GM21737 (cell line): ENCODE measurements around the gene PTPRH.
"Not testable (repeated sequence)": the region's sequence is repeated elsewhere in the genome, so short reads cannot be mapped to it uniquely, and the experiment has no call there.

Experiments used
- ATAC-seq: cut with Tn5 transposase; IDR thresholded peaks from one replicate; pipeline ENCODE4 v1.9.1; 2021; ENCODE audit warnings: mild to moderate bottlenecking, moderate library complexity; ENCODE audit not compliant: unreplicated experiment

PTPRH gene

DNA sequence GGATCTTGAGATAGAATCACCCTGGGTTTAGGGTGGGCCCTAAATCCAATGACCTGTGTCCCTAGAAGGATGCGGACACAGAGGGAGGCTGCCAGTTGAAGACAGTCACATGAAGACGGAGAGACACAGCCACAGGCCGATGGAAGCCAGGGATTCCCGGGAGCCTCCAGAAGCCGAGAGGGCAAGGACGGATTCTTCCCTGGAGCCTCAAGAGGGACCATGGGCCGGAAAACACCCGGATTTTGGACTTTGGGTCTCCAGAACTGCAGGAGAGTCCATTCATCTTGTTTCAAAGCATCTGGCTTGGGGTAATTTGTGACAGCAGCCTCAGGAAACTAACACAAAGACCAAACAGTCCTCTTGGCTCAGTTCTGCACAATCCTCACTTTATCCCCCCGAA lies 17.0 kb upstream of the PTPRH start:
- no peak for ATAC-seq

DNA sequence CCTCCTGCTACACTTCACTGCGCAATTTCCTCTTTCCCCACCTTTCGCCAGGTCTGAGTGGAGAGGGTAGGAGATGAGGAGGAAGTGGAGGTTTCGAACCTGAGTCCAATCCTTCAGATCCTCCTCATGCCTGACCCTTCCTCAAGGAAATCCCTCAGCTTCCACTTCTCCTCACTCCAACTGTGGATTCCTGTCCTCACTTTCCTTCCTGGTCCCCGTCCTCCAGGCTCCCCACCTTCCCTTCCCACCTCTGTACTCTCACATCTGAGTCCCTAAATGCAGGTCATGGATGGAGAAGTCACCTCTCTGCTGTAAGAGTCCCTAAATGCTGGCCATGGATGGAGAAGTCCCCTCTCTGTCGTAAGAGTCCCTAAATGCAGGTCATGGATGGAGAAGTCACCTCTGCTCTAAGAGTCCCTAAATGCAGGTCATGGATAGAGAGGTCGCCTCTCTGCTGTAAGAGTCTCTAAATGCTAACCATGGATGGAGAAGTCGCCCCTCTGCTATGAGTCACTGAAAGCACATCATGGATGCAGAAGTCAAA lies 16.2 kb upstream of the PTPRH start:
- ATAC-seq: no peak

DNA sequence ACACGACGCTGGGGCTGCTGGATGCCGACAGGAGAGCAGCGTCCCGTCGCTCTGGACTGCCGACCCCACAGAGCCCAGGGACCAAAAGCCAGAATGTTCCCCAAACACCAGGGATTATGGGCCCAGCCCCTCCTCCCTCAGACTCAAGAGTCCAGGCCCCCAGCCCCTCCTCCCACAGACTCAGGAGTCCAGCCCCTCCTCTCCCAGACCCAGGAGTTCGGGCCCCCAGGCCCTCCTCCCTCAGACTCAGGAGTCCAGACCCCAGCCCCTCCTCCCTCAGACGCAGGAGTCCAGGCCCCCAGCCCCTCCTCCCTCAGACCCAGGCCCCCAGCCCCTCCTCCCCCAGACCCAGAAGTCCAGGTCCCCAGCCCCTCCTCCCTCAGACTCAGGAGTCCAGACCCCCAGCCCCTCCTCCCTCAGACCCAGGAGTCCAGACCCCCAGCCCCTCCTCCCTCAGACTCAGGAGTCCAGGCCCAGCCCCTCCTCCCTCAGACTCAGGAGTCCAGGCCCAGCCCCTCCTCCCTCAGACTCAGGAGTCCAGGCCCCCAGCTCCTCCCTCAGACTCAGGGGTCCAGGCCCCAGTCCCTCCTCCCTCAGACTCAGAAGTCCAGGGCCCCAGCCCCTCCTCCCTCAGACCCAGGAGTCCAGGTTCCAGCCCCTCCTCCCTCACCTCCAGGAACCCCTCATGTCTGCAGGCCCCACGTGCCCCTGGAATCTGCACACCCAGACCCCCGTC lies 15.5 kb upstream of the PTPRH start:
- not testable (repeated sequence) for ATAC-seq

DNA sequence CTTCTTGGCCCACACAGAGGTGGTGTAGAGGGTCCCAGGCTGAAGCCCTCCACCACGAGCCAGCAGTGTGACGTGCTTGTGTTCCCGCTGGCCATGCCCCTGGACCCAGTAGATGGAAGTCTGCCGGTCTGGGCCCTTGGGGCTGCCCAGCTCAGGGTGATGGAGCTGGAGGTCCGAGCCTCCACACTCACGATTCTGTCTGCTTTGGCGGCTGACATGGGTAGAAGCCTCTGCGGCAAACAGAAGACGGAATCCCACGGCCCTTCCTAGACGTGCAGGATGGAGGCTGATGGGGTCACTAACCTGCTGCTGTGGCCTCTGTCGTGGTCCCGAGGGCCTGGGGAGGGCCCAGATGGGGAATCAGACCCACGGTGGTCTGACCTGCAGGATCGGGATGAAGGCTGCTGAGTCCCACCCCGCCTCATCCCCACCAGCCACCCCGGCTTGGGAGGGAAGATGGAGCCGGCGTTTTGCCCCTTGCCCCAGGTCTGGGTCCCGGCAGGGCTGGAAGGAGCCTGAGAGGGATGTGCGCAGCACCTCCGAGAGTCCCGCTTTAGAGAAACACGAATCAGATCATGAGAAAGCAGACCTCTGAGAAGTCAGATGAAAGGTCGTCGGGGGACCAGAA lies 14.9 kb upstream of the PTPRH start:
- no peak for ATAC-seq

DNA sequence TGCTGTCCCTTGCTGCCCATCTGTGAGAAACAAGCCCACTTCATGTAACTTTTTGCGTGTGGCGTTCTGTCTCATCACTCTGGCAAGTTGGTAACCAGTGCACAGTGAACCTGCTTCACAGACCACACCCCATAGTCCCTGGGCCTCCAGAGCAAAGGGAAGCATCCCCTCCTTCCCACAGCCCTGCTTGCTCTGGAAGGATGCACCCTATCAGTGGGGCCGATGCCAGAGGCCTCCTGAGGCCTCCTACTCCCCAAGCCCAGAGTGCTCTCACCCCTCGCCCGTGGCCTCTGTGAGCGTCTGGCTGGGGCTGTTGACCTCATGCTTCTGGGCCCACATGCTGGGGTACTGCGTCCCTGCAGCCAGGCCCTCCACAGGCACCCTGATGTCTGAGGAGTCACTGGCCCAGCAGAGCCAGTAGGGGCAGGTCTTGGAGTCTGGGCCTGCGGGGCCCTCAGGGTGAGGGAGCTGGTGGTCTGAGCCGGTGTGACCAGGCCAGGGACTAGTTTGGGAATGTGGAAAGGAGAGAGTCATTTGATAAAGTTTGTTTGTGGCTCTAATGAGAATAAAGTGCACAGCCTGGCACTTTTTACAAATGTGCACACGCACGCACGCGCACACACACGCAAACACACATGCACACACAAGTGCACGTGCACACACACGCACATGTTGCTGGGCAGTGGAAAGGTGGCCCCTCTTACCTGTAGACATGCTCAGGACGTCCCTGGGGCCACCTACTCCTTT lies 14.2 kb upstream of the PTPRH start:
- ATAC-seq: no peak

DNA sequence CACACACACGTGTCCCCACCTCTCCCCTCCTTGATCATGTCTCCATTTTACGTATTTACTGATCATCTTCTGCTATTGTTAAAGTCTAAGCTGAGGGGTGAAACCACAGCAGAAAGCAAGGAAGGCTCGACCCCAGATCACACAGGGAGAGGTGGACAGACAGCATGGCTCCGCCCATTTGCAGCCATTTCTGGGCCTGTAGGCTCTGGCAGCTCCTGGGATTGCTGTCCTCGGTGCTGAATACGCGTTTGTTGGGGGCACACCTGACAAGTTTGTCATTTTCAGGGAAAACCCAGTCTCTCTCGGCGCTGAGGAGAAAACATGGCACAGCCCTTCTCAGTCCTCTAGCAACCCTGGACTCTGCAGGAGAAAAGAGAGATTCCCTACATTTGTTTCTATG lies 11.2 kb upstream of the PTPRH start:
- no peak for ATAC-seq

DNA sequence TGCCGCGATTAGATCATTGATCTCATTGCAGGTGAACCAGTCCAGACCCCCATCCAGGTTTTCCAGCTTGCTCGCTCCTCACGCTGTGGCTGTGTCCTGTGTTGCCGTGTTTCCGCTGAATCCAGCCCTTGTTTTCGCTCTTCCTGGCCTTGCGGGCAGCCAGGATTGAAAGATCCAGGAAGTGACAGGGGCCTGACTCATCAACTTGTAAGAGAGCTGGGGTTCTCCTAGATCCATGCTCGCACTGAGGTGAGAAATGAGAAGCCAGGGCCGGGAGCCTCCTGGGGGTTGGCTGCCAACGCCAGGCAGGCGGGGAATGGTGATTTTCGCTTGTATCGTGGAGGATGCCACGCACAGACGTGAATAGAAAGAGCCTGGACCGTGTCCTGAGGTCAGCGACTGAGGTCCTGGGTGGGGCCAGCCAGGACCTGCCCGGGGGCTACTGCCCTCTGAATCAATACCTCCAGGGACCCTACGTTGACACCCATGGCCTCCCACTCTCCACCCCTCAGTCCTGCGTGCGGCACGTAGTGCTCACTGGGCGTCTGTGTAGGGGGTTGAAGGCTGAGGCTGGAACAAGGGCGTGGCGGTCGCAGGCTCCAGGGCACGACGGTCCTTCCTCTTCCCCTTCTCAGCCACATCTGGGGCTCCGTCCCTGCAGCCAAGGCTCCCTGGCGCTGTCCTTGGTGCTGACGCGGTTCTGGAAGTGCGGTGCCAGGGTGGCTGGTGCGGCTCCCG lies 7.3 kb upstream of the PTPRH start:
- no peak for ATAC-seq

DNA sequence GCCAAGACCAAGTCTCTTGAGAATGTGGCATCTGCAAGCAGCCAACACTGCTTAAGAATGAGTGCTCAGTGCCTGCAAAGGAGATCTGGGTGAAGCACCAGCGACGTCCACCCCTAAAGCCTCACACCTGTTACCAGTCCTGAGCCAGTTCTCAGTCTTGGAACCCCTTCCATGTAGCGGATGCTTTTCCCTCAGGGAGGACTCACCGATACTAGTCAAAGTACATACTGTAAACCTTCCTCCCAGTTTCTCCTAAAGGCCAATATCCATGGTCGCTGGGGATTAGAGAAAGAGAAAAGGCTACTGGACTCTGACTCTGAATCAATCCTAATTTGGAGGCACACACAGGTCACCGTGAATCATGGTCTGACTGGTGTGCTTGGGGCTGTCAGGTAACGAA lies 4.2 kb upstream of the PTPRH start:
- no peak for ATAC-seq

DNA sequence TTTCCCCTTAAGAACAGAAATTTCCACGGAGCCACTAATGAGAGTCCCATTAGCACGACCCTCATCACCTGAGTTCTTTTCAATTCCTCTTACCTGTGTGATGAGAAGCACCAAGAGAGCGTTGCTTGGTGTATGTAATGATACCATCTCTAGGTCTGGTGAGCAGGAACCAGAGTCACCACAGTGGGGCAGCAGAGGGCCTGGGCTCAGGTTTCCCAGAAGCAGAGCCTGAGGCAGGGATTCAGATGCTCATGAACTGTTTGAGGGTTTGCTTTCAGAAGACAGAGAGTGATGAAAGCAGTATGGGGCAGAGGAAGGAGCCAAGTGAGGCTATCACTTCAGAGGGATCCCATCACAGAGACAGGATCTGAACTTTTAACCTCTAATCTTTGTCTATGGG lies 3.1 kb upstream of the PTPRH start:
- no peak for ATAC-seq

DNA sequence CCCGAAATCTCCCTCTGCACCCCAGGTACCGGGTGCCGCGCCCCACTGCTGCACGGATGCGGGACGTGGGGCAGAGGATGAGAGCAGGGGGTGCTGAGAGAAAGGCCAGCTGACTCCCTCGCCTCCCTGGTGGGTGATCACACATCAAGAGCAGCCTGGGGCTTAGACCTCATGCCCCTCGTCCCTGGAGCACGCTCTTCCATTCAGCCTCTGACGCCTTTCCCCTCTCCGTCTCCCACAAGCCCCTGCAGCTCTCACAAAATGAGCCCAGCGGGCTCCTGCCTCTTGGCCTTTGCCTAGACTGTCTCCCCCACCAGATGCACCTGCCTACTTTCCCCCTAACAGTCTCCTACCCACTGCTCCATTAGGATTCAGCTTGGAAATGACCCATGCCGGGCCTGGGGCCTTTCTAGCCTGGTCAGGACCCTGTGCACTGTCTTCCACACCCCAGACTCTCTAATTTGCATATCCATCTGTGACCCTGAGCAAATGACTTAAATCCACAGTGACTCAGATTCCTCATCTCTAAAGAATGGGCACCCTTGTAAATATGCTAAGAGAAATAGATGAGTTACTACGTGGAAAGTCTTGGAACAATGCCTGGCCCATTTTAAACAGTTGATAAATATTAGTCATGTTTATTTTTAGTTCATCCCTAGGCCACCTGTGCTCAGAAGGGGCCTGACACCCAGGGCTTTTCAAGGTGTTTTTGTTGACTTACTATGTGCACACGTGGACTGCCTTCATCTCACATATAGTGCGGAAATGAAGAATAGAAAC lies 582 bp upstream of the PTPRH start:
- no peak for ATAC-seq

DNA sequence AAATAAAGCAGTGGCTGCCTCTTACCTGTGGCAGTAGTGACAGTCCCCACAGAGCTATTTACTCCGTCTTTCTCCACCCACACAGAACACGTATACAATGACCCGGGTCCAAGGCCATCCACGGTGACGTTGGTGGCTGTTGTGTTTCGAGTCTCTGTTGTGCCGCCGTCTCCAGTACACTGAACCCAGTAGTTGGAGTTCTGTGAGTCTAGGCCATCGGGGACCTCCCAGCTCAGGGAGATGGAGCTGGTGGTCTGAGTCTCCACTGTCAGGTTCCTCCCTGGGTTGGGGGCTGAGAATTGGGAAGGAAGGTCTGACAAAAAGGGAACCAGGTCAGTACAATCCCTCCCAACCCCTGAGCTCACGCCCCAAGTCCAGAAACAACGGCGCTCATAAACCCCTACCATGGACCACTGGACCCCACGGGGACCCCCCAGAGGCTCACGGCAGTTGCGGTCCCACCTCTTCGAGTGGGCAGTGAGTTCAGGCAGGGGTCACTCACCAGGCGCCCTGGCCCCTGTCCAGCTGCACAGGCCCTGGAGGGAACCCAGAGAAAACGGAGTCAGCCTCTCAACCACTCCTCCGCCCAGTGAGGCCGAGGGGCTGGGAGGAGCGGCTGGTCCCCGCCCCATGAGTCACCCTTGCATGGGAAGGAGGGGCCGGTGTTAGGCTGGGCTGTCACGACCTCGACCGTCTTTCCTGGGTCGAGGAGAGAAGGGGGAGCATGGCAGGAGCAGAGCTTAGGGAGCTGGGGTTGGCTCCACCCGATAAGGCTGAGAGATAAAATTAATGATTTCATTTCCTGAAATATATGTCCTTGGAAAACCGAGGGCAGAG lies 2.4 kb downstream of the PTPRH start:
- ATAC-seq: no peak

DNA sequence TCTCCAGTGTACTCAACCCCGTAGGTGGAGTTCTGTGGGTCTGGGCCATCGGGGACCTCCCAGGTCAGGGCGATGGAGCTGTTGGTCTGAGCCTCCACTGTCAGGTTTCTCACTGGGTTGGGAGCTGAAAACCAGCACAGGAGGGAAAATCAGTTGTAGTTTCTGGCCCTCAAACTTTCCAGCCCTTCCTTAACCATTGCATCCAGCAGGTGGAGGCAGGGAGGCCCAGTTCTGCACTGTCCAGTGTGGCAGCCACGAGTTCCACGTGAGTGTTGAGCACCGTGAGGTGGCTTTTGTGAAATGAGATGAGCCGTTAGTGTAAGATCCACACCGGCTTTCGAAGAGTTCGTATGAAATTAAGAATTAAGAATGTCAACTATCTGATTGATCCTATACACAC lies 7.1 kb downstream of the PTPRH start:
- ATAC-seq: not testable (repeated sequence)

DNA sequence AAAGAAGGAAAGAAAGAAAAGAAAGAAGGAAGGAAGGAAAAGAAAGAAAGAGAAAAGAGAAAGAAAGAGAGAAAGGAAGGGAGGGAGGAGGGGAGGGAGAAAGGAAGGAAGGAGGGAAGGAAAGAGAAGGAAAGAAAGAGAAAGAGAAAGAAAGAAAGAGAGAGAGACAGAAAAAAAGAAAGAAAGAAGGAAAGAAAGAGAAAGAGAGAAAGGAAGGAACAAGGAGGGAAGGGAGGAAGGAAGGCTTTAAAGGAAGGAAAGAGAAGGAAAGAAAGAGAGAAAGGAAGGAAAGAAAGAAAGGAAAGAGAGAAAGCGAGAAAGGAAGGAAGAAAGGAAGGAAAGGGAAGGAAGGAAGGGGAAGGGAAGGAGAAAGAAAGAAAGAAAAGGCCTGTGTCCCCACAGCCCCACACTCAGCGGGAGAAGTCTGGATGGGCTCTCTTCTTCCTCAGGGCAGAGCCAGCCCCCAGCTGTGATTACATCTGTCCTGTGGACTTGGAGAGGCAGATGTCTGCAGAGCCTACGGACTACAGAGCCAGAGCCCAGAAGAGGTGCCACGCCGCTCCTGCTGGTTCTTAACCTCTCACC lies 9.6 kb downstream of the PTPRH start:
- no peak for ATAC-seq

DNA sequence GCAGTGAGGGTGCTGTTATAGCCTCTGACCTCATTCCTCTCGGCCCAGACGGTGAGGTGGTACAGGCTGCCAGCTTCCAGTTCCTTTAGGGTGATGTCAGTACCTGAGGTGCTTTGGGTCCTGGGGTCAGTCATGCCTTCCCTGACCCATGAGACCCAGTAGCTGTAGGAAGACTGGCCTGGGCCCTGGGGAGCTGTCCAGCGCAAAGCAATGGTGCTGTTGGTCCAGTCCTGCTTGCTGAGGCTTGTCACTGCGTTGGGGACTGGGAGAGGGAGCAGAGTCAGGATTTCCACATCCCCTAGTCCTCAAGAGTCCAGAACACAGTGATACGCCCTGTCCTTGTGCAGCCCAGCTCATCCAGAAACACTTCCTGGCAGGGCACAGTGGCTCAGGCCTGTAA lies 10.7 kb downstream of the PTPRH start:
- no peak for ATAC-seq

DNA sequence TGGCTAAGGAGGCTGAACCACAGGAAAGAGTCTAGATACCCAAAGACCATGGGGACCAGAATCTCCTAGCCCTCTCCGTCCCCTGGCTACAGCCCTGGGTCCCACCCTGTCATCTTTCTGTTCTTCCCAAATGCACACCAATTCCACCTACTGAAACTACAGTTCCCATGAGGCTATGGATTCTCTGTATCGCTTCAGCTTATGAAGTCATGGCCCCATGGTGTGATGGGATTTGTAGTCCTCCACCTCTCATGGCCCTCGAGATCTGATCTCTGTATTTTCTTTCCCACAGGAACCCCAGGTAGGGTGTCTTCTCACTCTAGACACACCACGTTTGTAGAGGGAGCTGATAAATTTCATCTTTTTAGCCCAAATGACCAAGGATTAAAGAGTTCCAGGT lies 11.8 kb downstream of the PTPRH start:
- no peak for ATAC-seq

DNA sequence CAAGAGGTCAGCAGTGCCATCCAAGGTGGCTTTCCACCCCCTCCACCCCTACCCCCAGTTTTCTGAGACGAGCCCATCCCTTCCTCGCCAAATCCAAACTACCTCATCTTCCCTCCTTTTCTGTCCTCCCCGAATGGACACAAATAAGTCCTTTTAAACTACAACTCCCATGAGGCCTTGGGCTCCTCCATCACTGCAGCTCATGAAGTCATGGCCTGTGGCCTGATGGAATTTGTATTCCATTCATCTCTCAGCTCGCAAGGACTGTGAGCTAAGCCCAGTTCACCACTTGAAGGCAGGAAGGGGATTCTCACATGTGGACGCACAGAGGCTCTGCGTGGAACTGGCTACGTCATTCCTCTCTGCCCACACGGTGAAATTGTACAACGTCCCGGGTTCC lies 12.5 kb downstream of the PTPRH start:
- ATAC-seq: no peak

DNA sequence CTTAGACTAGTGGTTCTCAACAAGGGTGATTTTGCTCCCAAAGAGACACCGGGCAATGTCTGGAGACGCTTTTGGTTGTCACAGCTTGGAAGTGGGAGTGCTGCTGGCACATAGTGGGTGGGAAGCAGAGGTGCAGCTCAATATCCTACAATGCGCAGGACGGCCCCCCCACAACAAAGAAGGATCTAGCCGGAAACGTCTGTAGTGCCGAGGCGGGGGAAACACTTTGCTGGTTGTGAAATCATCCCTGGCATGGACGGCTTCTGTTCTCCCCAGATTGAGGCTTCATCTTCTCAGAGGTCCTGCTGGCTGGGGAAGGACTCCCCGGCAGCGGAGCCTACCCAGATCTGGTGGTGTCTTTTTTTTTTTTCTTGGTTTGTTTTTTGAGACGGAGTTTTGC lies 15.8 kb downstream of the PTPRH start:
- ATAC-seq: no peak

DNA sequence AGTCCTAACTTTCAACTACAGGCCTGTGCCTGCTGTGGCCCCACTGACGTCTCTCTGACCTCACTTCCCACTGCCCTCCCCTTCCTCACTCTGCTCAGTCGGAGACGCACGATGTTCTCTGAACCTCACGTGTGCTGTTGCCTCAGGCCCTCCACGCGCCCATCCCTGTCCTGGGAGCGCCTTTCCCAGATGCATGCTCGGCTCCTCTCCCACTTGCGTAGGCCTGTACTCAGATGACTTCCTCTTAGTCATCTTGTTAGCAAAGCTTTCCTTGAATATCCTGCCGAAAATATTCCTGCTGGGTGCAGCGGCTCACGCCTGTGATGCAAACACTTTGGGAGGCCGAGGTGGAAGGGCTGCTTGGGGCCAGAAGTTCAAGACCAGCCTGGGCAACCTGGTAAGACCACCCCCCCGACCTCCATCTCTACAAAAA lies 19.9 kb downstream of the PTPRH start:
- ATAC-seq: no peak

DNA sequence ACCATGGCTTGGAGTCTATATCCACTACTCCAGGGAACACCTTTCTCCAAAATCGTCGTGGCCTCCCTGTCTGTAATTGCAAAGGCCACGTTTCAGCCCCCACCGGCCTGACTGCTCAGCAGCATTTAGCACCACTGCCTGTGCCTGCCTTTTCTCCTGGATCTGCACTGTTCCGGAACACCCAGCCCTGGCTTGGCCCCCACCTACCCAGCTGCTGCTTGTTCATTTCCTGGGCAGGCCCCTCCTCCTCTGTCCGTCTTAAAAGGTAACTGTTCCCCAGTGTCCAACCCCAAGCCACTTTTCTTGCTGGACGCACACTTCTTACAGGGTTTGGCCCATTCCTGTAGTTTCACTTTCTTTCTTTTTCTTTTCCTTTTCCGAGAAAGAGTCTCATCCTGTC lies 20.7 kb downstream of the PTPRH start:
- ATAC-seq: no peak
